Fibroblast of villous mesenchyme (primary cell): ENCODE measurements around the gene PPIF. TPM values are rescaled to one million over a fixed set of nuclear protein-coding genes. Genes with fewer than 3 reads are reported as not detected.
A peak's percentile ranks its signal among the peaks of the same experiment; 100 is the strongest.

Experiments used
- DNase-seq: peaks from one replicate; pipeline ENCODE4 v3.0.0-alpha.2; 2010; ENCODE audit warnings: low read depth
- H3K4me3 ChIP-seq: 2 replicates; pipeline ENCODE4 v1.5.1; 2011; ENCODE audit warnings: low read depth, mild to moderate bottlenecking, low read length
- CTCF ChIP-seq: IDR thresholded peaks from 2 replicates; pipeline ENCODE4 v1.5.1; 2012; ENCODE audit warnings: low read depth, mild to moderate bottlenecking, low read length; ENCODE audit not compliant: insufficient read depth
- total RNA-seq: library from RNA; depleted of rRNA; stranded (reverse); fragments of >200 nt; gene quantifications from 2 replicates; pipeline ENCODE4 v1.2.3, GENCODE V29; 2012

PPIF gene
- total RNA-seq, 1 donor: 42.7 TPM

GRCh38 chr10:79320316-79320715 is 27.0 kb upstream of the PPIF start:
- DNase-seq: no peak
- TF ChIP-seq CTCF: no peak
- no peak overlapping the region for H3K4me3 ChIP-seq

DNA sequence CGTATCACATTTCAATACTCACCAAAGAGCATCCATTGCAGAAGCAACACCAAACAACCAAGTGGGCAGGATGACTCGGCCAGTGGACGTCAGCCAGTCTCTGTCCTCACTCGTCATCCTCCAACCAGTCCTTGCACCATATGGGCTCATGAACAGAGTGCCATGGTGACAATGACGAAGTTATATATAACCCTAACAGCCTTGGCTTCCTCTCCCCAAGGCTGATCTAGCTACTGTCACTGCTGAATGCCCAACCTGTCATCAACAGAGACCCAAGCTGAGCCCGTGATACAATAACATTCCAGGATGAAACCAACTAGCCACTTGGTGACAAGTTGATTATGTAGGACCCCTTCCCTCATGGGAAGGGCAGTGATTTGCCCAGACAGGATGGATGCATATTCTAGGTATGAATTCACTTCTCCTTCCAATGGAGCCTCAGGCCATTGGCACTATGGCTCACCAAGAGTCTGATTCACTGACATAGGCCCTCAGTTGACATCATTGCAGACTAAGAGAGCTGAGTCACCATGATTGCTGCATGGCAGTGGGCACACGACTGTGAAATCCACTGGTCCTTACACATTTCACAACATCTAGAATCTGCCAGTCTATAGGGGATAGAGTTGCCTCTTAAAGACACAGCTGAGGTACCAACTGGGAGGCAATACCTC is 26.3 kb upstream of the PPIF start:
- peak; percentile 64 for DNase-seq
- no peak overlapping the region for H3K4me3 ChIP-seq
- no peak for TF ChIP-seq CTCF

- TF ChIP-seq CTCF: no peak
- no peak overlapping the region for H3K4me3 ChIP-seq
- no peak for DNase-seq
These were observed 25.8 kb upstream of the PPIF start for GRCh38 chr10:79321494-79321882.

- DNase-seq: no peak
- no peak overlapping the region for H3K4me3 ChIP-seq
- TF ChIP-seq CTCF: no peak
These were observed 25.3 kb upstream of the PPIF start for GRCh38 chr10:79321951-79322350.

GRCh38 chr10:79322616-79323543 is 24.4 kb upstream of the PPIF start:
- H3K4me3 ChIP-seq: no peak overlapping the region
- TF ChIP-seq CTCF: no peak
- peak; percentile 90 for DNase-seq

- no peak for TF ChIP-seq CTCF
- DNase-seq: no peak
- H3K4me3 ChIP-seq: no peak overlapping the region
These were observed 23.7 kb upstream of the PPIF start for GRCh38 chr10:79323602-79324001.
